HG02623 (cell line): ENCODE measurements around the gene ZRANB2.

Experiments
- ATAC-seq: cut with Tn5 transposase; IDR thresholded peaks from one replicate; pipeline ENCODE4 v1.9.1; 2021; ENCODE audit warnings: moderate library complexity; ENCODE audit not compliant: unreplicated experiment

ZRANB2 gene

GRCh38 chr1:71080739-71081696 lies at the start of gene ZRANB2:
ZRANB2 (minus strand) TSS chr1:71081035; CDS start chr1:71080995, 40 bp downstream.
- ATAC-seq, result peak; percentile 100

GRCh38 chr1:71128060-71128459 lies 47.2 kb upstream of the ZRANB2 start:
- no peak for ATAC-seq

GRCh38 chr1:71118086-71118485 lies 37.3 kb upstream of the ZRANB2 start:
- ATAC-seq, result no peak

- no peak for ATAC-seq
Measured at GRCh38 chr1:71116729-71117128, 35.9 kb upstream of the ZRANB2 start.

- ATAC-seq, result no peak
Measured at GRCh38 chr1:71106658-71107322, 26.0 kb upstream of the ZRANB2 start.

- ATAC-seq, result no peak
Measured at GRCh38 chr1:71104417-71104816, 23.6 kb upstream of the ZRANB2 start.

- no peak for ATAC-seq
Measured at GRCh38 chr1:71101839-71102376, 21.1 kb upstream of the ZRANB2 start.

GRCh38 chr1:71097428-71097827 lies 16.6 kb upstream of the ZRANB2 start:
- no peak for ATAC-seq

- no peak for ATAC-seq
Measured at GRCh38 chr1:71094913-71095312, 14.1 kb upstream of the ZRANB2 start.

- ATAC-seq, result no peak
Measured at GRCh38 chr1:71093938-71094337, 13.1 kb upstream of the ZRANB2 start.

- no peak for ATAC-seq
Measured at GRCh38 chr1:71089536-71090270, 8.9 kb upstream of the ZRANB2 start.

GRCh38 chr1:71088645-71089287 lies 7.9 kb upstream of the ZRANB2 start:
- no peak for ATAC-seq

GRCh38 chr1:71087713-71088112 lies 6.9 kb upstream of the ZRANB2 start:
- no peak for ATAC-seq

- ATAC-seq, result no peak
Measured at GRCh38 chr1:71087060-71087459, 6.2 kb upstream of the ZRANB2 start.

- no peak for ATAC-seq
Measured at GRCh38 chr1:71086331-71086730, 5.5 kb upstream of the ZRANB2 start.

- ATAC-seq, result no peak
Measured at GRCh38 chr1:71083271-71083670, 2.4 kb upstream of the ZRANB2 start.

- no peak for ATAC-seq
Measured at GRCh38 chr1:71081697-71082080, 854 bp upstream of the ZRANB2 start.

- peak; percentile 13 for ATAC-seq
Measured at GRCh38 chr1:71080230-71080738, 551 bp downstream of the ZRANB2 start.

GRCh38 chr1:71074681-71075080 lies 6.2 kb downstream of the ZRANB2 start:
- ATAC-seq, result no peak

GRCh38 chr1:71072273-71072672 lies 8.6 kb downstream of the ZRANB2 start:
- no peak for ATAC-seq
